HUDEP-2 (cell line): ENCODE results near the gene NXPH1.

ENCODE experiments used
- DNase-seq, 76 experiments: peaks; one replicate each; lab custom pipeline; 2025; ENCODE audit not compliant: unreplicated experiment in 76 of 76; lab: John Stamatoyannopoulos, UW

Gene NXPH1

DNA sequence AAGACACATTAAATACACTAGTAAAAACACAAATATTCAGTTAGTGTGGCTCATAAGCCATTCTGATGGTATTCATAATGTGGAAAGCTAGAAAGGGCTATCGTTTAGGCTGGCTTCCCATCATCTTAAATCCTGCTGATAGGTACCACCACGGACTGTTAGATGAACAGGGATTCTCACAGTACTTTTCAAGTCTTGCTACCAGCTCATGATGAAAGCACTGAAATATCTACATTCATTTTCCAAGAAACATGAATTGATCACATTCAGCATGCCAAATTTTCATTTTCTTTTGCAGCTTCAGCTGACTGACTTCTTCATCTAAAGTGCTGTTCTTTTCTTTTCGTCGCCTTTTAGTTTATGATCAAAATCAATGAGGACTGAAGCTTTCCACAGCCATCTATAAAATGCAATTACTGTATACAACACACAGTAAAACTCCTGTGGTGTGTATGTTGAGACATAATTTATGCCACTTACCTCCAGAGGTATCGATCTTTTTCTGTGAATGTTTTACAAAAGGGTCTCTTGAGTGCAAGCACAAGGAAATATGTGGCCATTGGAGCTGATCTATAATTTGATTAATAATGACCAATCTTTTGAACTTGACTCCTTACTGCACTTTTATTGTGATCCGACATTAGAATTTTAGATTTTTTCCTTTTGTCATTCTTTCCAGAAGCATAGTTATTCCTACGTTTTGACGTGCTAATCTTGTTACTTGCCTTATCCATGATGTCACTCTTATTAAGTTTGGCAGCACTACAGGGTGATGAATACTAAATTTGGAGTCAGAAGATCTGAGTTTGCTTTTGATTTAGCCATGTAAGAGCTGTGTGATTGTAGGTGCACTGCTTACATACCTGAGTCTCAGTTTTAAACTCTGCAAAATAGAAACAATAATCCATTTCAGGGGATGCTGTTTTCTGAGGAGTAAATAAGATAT lies 58.4 kb downstream of the NXPH1 start:
- no peak for DNase-seq

DNA sequence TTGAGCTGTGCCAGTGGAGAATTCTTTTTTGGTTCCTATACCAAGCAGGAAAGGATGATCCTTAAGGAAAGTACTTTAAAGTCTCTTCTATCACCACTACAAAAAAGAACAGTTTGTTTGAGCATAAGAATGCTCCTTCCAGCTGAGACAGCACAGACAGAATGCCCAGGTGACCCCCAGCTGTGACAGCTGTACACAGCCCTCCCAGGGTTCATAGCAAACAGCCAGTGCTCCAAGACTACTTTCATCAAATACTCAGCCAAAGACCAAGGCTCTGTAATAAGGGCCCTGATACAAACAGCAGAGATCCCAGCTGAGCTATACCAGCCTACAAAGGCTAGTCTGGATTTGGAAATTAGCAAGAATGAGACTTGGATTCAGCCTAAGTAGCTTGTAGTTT lies 65.7 kb downstream of the NXPH1 start:
- DNase-seq = no peak

DNA sequence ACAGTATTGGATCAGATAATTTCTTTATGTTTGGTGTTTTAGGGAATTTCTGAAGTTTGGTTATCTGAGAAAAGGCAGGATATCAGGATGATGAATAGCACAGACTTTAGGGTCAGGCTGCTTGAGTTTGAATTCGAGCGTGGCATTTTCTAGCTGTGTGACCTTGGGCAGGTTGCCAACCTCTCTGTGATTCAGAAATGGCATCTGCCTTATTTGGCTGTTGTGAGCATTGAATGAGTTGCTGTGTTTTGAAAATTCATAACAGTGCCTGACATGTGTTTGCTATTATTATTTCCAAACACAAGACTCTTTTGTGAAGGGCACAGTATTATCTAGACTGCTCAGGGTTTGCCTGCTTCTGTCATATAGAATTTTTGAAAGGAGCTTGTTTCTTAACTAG lies 66.9 kb downstream of the NXPH1 start:
- DNase-seq = no peak

DNA sequence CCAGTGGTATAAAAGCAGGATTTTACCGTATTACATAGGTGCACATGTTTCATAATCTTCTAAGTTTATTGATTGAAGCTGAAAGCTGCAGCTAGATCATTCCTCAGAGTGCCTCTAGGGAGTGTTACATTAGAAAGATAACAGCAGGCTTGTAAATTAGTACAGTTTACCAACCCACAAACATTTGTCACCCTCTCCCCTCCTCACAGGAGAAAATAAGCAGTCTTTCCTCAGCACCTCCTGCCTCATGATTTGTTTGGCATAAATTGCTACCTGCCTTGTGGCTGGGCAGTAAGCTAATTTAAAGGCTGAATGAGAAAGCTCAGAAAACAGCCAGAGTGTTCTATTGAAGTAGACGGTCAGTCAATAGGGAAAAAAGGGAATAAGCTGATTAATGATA lies 74.2 kb downstream of the NXPH1 start:
- DNase-seq = no peak

DNA sequence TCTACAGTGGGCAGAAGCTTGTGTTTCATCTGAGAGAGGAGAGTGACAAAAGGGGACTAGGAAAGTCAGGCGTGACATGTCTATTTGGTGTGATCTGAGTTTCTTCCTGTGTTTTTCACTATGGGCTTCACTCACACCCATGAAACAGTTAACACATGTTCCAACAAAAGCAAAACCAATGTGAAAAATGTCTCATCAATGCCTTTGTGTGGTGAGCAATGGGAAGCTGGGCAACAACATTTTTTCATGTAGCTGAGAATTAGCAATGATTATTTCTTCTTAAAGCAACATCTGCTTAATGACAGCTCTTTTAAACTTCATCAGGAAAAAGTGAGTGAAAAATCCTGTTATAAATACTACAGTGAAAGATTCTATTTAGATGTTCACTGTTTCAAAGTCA lies 76.2 kb downstream of the NXPH1 start:
- no peak for DNase-seq

DNA sequence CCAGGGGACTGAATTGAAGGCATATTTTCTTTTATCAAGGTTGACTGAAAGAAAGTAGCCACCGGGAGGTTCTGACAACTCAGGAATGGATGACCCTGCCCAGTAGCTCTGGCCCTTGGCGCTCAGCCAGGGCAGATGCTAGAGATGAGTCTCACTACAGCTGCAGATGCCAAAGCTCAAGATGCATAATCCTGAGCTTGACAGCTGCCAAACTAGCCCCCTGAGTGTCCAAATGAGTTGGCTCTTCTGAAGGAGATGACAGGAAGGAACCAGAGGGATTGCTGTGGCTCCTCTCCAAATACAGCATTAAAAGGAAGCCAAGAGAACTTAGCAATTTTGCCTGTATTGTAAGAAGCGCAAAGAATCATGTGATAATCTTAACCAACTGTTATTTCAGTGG lies 78.4 kb downstream of the NXPH1 start:
- no peak for DNase-seq

DNA sequence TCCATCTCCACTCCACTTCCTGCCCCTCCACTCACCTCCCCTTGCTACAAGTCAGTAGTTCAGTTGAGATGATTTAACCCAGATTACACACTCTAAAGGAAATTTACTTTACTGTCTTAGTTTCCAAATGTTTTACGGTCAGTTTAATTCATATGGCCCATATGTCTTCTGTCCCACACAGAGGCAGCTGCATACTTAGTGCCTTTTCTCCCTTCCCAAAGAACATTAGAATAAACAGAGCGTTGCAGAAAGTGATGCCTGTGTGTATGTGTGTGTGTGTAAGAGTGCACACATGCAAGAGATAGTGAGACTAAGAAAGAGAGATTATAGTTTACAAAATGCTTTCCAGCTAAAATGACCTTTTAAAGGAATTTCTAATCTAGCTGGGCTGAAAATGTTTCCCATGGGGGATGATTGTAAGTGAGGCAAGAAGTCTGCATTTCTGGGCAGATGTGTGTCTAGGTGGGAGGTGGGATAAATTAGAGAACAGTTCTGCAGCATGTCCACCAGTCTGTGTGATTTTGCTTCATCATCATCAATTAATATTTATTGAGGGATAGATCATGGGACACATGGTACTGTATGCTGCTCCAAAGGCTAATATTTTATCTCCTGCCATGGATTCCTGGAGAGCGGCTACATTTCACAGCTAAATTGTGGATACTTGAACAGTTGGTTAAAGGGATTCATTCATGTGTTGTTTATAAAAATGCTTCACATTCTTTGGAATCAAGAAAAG lies 81.5 kb downstream of the NXPH1 start:
- no peak for DNase-seq

DNA sequence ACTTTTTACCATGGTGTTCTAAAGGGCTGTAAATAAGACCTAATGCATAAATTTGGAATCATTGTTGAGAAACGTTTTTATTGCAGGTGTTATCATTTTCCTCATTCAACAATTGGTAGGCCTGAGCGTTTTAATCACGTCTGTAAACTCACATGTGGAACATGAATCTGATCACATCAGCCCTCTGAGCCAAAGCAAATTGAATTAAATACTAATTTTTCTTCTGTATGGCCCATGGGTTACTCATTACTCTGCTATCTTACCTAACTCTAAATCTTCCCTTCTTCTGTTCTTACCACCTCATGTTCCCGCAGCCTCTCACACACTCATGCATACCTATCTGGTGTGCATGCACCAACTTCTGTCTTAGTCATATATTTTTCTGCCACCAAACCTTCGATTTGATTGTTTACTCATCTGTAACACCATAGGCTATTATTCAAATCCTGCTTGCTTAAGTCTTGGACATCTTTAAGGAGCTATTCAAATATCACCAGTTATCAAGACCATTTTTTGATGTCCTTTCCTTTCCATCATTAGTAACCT lies 82.3 kb downstream of the NXPH1 start:
- DNase-seq = no peak

DNA sequence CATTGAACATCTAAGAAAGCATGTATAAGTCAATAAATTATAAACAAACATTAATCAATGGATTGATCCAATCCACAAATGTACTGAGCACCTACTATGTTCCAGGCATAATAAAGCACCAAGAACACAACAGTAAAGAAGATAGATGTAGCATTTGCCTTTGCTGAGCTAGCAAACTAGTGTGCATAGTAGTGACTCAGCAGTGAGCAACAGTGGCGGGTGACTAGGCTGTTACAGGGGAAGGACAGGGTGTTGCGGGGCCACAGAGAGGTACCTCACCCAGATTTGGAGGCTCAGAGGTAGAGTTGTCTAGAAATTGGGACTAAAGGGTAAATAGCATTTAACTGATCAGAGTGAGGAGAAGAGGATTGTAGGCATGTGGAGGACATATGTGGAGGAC lies 83.6 kb downstream of the NXPH1 start:
- no peak for DNase-seq

DNA sequence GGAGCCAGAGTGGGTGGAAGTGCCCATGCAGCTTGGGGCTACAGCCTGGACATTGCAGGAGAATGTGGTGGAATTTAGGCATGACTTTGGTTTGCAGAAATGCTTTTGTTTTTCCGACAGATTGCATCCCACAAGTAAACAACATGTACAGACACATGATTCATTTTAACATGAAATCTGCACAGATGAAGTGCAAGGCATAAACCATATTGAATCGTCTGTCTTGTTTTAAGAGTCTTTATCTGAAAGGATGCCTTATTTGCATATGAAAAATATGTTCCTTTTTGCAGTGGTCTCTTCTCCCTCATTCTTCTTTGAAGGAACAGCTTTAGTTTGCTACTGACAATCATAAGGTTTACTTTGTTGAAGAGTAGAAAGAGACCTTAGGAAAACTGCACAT lies 94.9 kb downstream of the NXPH1 start:
- DNase-seq = no peak

DNA sequence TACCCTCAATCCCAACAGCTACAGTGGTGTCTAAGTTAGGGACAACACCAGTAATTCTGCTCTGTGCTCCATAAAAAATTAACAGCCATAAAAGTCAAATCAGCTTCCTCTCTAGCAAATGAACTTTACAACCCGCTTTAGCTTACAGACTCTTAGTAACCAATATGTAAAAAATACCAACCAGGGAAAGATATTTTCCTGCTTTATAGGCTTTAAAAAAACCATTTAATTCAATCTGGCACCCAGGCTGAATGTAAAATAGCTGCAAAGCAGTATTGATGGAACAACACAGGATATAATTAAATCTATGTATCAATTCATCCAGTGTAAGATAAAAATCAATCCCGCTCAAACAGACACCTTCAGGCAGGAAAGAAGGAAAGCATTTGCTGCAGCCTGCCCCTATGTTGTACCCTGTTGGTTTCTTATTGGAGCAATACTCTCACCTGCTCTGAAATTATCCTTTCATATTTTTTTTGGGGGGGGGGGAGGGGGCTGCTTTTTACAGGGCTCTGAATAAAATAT lies 98.6 kb downstream of the NXPH1 start:
- DNase-seq = no peak

DNA sequence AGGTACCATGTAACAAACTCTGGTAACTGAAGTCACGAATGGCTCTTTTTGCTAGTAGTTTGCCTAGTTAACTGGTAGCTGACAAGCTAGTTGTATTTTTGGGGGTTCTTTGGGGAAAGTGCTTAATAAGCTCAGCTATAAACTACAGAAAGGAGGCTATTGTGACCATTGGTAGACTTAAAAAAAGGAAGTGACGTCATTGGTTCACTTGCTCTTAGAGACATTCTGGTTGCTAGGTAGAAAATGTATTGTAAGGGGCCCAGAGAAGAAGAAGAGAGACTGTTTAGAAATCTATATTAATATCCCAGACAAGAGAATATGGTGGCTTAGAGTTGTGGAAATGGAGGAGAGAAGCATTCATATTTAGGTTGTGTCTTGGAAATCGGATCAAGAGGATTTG lies 103.0 kb downstream of the NXPH1 start:
- no peak for DNase-seq

DNA sequence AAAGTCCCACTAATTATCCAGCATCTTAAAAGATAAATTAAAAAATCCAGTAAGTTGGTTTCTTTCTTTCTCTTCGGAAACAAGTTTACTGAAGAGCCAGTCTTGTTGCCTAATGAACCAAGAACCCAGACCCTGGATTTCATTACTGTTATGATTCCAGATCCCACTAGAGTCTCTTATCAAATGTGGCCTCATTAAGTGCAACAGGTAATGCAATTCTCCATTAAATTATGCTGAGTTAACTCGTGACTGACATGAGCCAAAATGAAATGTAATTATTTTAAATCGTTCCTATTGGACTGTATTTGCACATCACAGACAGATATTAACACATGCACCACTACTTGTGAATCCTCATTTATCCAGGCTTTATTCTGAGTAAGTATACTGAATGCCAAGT lies 115.6 kb downstream of the NXPH1 start:
- no peak for DNase-seq

DNA sequence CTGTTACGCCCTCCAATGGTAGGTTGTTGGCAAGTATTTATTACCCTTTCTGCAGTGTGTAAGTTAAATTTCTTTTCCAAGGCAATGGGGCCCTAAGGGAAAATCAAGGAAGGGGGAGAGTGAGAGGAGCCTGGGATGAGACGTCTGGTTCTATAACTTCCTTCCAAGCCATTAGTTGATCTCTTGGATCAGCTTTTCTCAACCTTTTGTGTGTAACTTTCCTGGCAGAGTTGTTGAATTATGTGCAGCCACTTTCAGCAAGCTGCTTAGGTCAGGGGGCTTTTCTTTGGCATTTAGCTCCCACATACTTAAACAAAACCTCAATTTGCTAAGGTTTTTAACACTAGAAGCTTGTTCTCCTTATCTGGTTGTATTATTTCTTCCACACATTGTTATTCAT lies 127.1 kb downstream of the NXPH1 start:
- DNase-seq = no peak

DNA sequence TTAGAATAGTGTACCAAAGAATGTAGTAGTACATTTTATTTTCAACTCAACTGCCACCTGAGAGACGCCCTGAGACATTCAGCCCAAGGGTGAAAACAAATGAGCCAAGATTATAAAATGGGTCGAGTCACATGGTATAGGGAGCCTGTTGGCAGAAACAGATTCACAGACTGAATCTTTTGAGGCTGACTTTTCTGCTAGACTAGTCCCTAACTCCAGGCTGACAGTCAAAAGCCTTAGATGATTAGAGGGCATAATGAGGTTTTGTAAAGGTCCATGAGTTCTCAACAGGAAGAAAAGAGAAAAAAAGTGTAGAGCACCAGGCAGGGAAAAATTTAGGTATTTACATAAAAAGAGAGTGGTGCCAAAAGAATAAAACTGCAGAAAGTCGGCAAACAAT lies 128.0 kb downstream of the NXPH1 start:
- DNase-seq = no peak

DNA sequence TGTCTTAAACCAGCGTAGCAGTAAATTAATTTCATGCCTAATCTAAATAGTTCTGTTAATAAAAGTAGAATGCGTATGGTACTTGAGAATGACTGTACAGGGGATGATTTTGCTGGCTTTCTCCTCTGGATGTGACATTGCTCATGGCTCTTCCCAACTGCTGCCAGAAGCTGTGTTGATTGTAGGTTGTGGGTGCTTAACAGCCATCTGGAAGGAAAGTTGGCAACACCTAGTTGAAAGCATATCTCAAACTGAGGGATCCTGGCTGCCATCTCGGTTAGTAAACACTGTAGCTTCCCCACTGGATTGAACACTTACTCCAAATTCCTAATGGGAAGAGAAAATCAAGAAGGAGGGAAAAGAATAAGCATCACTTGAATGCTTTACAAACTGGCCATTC lies 130.9 kb downstream of the NXPH1 start:
- DNase-seq = no peak

DNA sequence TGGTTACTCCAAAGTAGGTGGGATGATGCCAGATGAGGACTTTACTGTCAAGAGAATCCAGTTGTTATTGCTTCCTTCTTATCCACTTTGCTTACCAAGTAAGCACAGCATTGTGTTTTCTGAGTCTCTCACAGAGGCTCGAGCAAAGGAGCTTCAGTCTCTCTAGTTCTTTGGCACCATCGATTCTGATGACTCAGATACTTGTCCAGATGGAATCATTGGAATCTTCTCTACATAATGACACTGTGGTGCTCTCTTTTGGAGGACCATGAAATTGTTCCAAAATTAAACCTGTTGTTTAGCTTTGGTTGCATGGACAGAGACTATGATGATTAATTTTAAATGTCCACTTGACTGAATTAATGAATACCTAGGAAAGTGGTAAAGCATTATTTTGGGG lies 132.6 kb downstream of the NXPH1 start:
- no peak for DNase-seq

DNA sequence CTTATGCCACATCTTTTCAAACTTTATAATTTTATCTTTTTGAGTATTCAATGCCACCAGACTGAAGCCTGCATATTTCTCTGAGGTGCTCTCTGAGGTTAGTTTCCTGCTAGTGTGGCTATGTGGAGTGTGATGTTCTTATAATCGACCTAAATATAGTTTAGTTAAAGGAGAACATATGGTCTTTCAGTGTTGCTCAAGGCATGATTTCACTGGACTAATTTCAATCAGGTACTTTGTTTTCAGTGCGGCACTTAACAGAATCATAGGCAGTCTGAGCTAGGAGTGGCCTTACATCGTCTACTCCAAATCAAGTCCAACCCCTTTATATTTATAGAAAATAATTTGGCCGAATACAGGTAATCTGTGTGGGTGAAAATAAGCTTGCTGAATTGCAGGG lies 134.2 kb downstream of the NXPH1 start:
- DNase-seq = no peak

DNA sequence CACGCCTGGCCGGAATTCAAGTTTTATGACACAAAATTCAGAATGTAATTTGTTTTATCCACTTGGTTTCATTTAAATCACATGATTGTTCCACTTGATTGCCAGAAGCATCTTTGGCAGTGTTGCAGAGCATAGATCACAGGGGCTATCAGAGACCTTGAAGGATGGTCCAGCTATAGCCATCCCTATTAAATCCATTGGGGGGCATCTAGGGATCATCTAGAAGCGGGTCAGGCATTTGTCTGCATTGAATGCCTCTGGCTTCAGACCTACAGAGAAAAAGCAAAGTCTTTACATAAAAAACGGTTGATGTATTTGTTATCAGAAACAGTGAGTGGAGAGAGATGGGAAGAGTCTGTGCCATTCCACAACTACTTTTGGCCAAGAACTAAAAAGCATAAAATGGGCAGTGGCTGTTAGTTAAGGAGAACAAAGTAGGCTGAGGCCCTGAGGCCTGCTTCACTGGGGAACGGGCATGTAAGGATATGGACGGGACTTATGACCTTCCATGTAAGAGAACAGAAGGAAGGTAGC lies 146.3 kb downstream of the NXPH1 start:
- DNase-seq = no peak

DNA sequence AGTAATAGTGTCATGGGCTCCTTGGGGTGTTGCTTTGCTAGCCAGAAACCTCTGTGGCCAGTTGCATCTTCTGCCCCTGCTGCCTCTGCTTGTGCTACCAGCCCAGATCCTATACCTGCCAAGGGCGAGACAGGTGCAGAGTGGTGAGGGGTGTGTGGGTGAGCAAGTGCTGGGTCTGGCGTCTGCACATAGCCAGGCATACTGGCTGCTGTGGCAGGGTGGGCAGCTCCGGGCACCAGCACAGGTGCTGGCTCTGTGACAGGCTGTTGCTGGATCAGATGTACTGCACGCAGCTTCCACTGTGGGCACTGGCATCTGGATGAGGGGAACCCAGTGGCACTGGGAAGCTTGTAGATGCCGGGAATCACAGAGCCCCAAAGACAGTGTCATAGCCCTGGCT lies 148.4 kb downstream of the NXPH1 start:
- no peak for DNase-seq

DNA sequence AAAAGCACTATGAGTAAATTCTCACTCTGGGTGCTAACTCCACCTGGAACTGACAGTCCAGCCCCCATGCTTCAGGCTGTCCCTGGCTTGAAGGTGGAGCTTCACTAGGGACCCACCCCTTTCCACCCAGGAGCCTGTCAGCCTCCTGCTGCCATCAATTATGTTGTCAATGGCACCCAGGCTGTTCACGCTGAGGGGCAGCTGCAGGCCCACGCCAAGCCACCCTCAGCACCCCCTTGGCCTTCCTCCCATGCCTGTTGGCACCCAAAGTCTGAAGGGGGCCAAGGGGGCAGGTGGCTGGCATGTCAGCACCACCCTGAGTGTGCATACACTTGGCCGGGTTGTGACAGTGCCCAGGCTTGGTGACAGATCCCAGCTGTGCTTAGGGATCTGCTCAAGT lies 149.3 kb downstream of the NXPH1 start:
- no peak for DNase-seq
